GM19324 (cell line): ENCODE measurements around the gene CPNE1.

Source experiments
- ATAC-seq: cut with Tn5 transposase; IDR thresholded peaks from one replicate; pipeline ENCODE4 v1.9.1; 2021; ENCODE audit warnings: mild to moderate bottlenecking, moderate library complexity; ENCODE audit not compliant: unreplicated experiment, low FRiP score

Gene CPNE1

DNA sequence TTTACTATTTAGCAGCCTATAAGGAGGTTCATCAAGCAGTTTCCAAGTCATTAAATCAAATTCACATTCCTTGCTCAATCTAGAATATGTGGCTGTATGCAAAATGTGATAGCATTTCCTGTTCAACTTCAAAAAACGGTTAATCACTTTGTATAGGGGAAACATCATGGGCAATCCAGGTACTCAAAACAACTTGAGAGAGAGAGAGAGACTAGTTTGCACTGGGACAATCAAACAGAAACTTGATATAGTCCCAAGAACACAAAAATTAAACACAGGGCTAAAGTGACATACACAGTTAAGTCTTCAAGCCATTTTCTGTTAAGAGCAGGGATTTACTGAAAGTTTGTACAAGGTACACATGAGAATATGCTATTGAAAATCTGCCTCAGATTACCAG lies 7.4 kb downstream of the CPNE1 start:
- no peak for ATAC-seq

DNA sequence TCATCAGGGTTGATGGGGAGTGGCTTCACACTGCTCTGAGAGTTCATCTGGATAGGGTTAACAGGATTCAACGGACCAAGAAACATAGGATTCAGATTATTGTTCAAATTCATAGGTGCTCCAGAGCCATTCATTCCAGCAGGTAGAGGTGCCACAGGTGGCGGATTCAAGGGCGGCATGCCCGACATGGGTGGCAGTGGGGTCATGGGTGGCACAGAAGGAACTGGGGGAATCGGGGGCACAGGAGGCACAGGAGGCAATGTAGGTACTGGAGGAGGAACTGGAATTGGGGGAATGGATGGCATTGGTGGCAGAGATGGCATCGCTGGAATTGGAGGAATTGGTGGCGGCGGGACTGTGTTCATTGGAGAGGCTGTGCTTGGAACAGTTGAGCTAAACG lies 10.3 kb downstream of the CPNE1 start:
- no peak for ATAC-seq

DNA sequence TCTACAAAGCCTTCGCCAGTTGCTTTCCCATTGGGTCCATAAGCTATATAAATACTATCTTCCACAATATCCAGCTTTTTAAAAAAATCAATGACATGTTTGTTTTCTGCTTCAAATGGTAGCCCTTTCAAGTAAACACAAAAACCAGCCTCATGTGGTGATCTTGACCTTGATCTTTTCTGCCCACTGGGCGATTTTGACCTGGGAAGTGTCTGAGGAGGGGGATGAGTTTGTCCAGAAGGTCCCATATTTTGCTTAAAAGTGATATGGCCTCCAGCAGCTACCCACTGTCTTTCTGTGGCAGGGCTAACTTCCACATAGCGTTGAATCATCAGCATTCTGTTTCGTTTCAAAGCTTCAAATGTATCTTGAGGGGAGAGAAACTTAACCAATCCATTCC lies 10.8 kb downstream of the CPNE1 start:
- no peak for ATAC-seq

DNA sequence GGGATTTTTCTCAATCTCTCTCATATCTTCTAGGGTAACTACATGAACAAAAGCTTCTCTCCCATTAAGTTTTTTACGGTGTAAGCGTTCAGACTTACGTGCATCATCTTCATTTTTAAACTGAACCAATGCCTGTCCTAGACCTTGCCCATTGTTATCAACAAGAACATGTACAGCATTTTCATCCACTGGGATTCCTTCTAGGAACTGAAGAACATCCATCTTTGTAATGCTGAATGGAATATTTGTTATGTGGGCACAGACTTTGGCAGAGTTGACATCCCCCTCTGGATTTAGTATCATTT lies 11.3 kb downstream of the CPNE1 start:
- ATAC-seq: no peak

DNA sequence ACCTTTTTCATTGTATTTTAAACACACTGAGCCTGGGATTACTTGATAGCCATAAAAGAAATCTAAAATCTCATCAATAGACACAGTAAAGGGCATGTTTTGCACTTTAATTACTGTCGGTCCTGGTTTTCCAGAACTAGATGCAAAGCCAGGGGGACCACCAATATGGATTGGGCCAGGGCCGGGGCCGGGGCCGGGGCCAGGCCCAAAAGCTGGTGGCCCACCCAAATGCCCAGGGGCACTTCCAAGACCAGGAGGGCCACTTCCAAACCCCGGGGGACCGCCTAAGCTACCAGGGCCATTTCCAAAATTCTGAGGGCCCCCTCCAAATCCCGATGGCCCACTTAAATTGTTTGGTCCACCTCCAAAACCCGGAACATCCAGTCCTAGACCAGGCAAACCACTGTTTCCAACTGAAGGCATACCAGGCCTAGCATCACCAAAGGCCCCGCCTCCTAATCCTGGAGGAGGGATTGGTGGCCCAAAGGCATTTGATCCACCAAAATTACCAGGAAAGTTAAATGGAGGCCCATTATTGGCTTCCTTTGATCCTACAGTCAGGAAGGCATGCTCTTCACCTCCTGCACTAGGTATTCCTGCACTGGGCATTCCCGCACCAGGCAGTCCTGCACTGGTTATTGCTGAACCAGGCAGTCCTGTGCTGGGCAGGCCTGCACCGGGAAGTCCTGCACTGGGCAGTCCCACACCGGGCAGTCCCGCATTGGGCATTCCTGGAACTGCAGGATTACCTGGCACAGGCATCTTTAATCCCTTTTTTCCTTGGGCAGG lies 11.9 kb downstream of the CPNE1 start:
- ATAC-seq: no peak

DNA sequence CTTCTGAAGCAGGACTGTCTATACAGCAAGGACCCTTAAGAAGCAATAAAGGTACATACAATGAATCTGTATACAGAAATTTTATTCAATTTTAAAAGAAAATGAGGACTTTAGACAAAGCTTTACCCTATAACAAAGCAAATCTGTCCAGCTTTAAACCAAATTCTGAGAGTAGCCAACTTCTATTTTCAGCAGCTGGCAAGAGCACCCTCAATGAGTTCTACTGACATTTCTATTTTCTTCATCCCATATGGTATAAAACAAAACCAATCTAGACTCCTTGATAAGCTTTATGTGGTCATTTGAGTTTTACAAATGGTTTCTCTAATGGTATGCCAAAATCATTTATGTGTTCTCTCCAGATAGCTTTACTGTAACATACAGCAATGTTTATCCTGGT lies 12.7 kb downstream of the CPNE1 start:
- no peak for ATAC-seq

DNA sequence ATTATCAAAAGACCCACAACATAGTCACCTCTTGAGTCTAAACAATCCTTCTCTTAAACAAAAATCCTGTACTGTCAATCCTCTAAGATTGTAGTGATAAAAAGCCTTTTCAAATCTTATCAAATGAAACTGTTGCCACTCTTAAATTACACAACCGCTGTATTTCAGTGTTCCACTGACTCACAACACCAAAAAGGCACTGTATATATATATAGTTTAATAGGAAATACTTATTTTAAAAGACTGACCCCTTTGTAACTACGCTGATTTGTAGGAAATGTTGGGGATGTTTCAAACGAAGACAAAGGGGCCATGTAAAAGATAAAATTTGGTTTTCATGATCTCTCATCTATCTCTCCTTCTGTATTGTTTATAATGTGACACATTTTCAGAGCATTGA lies 14.1 kb downstream of the CPNE1 start:
- ATAC-seq: no peak

DNA sequence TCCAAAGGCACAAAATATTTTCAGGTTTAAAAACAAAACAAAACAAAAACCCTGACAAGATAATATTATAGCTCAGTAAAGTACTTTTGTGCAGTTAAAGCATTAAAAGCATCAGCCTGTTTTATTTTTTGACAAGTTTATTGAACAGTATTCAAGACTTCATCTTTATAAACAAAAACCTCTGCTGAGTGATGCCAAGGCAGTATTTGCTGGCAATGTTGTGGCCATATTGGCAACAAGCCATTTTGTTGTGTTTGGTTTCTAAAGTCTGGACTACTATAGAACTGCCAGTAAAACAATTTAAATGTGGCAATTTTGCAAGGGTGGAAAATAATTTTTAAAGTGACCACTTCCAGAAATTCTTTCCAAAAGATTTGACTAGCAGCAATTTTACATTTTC lies 15.9 kb downstream of the CPNE1 start:
- ATAC-seq: no peak

DNA sequence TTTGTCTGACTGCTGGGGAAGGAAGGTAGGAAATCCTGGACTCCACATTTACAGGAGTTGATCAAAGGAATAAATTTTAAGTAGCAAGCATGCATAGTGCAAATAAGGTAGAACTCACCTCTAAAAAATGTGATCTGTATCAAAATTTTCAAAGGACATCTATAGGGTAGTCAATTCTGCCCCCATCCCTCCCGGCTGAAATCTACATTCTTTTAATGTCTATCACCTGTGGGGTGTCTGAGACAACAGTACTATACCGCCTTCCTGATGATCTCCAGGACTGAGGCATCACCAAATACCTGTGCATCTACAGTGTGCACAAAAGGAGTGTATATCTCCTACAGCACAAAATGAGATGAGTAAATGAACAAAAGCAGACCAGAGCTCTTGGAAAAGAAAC lies 19.9 kb downstream of the CPNE1 start:
- no peak for ATAC-seq

DNA sequence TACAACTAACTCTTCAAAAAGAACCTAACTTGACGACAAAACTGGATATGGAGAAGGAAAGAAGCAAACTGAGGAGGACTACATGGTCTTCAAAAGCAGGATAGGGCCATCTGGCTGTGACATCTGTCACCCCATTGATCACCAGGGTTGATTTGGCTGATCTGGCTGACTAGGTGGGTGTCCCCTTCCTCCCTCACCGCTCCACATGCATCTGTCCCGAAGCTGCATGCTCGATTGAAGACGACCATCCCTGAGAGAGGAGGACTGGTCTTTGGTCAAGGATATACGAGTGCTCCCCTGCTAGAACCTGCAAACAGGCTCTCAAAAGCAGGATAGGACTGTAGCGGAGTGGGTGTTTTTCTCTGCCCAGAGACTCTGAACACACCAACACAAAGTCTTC lies 21.7 kb downstream of the CPNE1 start:
- no peak for ATAC-seq

DNA sequence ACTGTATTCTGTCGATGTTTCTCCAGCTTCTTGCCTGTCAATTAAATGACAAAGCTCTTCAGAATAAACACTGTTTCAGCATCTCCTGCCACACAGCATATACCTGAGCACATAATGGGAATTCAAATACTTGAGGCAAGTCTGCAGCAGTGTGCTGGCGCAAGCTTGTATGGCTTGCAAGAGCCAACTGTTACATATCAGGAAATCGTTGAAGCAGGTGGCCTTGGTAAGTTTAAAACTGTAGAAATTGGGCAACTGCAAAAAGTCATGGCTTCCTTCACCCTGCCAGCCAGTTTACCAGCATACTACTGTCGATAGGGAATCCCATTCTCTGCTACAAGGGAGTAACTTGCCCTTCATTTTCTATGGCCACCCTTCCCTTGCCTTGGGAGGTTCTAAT lies 23.0 kb downstream of the CPNE1 start:
- ATAC-seq: no peak

DNA sequence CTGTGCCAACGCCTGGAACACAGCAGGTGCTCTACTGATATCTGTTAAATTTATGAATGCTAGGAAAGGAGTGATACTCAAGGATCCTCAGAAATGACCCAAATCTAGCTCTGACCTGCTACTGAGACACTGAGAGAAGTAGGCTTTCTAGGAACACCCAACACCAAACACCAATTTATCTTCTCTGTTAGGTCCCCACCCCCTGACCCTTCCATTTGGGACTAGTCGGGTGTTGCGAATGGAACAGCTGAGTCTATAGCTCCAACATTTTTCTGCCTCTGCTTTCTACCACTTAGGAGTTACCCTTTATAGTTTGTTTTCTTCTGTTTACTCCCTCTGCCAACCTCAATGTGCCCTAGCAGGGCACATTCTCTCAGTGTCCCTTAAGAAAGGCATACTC lies 24.0 kb downstream of the CPNE1 start:
- no peak for ATAC-seq

DNA sequence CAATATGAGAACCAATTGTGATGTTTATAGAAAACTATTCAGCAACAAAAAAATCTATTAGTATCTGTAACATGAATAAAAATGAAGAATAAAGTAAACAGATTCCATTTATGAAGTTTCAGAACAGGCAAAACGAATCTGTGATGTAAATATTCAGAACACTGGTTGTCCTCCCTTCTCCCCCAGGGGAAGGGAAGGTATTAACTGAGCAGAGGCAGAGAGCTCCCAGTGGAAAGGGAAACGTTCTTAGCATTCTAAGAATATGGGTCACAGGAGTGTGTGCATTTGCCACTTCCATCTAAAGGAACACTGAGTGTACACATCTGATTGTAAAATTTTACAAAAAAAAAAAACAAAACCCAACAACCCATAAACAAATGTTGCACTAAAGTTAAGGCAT lies 25.9 kb downstream of the CPNE1 start:
- no peak for ATAC-seq

DNA sequence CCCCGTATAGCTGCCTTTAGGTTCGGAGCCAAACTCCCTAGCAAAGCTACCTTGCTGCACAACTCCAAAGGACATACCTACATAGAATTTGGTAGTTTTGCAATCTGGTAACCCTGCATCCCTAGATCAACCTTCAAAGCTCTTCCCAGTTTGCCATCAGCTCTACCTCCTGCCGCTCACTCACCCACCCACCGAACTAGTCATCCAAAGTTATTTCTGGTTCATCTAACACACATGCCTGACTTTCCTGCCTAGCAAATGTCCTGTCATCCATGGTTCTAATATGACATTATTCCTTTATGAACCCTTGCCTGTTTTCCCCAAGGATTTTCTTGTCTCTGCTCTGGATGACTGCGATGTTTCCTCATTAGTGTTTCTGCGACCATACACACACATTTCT lies 27.4 kb downstream of the CPNE1 start:
- ATAC-seq: no peak

DNA sequence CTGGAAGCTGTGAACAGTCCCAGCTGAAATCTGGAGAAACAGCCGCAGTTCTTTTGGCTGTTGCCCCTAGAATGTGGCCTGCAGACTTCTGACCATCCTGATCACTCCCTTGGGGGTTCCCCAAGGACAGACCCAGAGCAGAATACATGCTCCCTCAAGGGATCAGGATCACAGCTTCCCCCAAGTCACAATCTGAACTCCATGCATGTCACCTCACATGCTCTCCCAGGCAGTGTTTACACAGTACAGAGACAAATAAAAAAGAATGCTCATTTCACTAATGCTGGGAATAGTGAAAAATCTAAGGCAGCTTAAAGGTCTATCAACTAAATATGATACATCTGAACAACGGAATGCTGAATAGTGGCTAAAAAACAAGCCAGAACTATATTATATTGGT lies 28.6 kb downstream of the CPNE1 start:
- no peak for ATAC-seq

DNA sequence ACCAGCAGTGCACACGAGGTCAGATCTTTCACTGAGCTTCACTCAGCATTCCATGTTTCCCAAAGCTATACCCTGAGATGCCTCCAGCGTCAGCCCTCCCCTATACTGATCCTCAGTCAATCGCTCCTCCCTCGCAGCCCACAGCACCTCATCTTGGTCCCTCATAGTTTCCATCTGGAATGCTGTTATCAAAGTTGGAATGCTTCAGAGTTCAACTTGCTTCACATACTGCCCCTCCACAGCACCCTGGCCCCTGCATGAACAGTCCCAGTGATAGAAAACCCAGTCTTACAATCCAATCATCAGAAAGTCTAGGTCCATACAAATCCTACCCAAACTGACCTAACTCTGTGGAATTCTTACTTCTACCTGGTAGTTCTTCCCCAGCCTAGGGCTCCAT lies 29.0 kb downstream of the CPNE1 start:
- no peak for ATAC-seq

DNA sequence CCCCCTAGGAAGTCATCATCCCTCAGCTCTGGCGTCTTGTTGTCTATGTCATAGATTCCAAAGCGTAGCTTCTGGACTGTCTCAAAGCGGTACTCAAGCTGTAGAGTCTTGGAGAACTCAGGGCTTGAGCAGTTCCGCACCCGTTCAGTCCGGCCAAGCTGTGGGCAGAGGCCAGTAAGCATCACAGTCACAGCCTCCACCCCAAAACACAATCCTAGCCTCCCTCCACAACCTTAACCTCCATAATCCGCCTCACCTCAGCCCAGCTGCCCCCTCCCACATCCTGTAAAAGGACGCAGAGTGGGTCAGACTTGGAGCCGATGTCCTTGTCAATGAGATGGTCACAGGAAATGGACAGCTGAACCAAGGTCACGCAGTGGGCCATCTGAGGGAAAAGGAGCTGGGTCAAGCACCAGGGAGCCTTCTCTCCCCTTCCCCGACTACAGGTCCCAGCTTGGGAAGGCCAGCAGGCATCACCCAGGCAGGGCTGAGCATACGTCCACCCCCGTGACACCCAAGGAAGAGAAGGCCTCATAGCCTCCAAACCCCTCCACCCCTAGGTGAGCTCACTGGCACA lies 32.1 kb downstream of the CPNE1 start:
- ATAC-seq: no peak

DNA sequence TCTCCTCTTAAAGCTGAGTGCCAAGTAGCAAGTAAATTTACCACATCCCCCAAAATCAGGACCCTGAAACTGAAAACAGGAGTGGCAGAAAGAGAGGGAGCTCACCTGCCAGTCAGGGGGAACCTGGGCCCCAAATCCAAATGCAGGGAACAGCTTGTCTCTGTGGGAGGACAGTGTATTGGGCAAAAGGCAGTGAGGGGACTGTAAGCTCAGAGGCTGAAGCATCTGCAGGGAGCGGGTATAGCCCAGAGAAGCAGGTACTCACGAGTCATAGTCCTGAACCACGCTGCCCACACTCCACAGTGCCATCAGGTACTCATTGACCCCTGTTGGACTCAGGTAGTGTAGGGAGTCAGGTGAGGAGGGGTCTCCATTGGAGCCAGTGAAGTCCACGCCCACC lies 34.1 kb downstream of the CPNE1 start:
- no peak for ATAC-seq

DNA sequence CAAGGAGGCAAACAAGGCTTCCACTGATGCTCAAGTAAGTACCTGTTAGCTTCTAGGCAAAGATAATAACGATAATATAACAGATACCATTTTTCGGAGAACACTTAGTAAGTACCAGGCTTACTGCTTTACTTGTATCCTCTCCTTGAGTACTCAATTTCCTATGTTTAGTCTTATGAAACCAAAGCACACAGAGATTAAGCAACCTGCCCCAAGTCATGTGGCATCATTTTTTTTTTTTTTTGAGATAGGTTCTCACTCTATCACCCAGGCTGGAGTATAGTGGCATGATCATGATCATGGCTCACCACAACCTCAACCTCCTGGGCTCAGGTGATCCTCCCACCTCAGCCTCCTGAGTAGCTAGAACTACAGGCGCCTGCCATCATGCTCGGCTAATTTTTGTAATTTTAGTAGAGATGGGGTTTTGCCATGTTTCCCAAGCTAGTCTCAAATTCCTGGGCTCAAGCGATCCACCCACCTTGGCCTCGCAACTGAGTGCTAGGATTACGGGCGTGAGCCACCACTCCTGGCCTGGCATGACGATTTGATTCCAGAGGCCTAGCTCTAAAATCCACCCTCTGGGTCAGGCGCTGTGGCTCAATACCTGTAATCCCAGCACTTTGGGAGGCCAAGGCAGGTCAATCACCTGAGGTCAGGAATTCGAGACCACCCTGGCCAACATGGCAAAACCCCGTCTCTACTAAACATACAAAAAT lies 35.1 kb downstream of the CPNE1 start:
- no peak for ATAC-seq

DNA sequence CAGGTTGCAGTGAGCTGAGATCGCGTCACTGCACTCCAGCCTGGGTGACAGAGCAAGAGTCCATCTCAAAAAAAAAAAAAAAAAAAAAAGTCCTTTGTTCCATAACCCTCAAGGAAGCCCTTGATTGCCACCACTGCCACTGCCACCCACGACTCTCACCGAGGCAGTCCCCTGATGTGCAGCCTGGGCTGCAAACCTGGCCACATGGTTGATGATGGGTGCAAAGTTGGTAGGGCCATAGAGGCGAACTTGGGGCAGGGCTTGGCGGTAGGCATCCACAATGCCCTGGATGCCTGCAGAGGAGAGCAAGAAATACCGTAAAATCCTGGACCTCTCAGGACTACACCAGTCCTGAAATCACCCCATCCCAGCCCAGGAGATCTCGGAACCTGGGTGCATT lies 37.6 kb downstream of the CPNE1 start:
- no peak for ATAC-seq

DNA sequence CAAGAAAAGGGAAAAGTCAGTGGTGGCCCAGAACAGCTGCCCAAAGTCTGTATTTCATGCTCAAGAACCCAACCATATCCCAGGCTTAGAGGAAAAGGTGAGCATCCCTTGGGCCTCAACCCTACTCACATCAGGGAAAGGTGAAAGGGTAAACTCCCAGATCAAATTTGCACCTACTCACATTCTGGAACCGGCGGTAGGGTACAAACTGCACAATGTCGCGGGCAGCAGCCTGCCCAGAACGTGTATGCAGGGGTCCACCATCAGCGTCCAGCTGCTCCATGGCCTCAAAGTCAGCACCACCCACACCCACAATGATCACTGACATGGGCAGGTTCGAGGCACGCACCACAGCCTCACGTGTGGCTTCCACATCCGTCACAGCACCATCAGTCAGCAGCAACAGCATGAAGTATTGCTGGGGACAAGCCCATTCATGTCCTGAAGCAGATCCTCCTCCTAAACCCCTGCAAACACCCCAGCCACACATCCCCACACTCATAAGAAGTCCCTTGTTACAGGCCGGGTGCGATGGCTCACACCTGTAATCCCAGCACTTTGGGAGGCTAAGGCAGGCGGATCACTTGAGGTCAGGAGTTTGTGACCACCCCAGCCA lies 38.2 kb downstream of the CPNE1 start:
- no peak for ATAC-seq
